ENCODE data around the gene RNF180. TPM values are rescaled to one million over a fixed set of nuclear protein-coding genes. Genes with fewer than 3 reads are reported as not detected.

RNF180 gene
- total RNA-seq: 1.0 and 1.2 TPM in 2 replicates

DNA sequence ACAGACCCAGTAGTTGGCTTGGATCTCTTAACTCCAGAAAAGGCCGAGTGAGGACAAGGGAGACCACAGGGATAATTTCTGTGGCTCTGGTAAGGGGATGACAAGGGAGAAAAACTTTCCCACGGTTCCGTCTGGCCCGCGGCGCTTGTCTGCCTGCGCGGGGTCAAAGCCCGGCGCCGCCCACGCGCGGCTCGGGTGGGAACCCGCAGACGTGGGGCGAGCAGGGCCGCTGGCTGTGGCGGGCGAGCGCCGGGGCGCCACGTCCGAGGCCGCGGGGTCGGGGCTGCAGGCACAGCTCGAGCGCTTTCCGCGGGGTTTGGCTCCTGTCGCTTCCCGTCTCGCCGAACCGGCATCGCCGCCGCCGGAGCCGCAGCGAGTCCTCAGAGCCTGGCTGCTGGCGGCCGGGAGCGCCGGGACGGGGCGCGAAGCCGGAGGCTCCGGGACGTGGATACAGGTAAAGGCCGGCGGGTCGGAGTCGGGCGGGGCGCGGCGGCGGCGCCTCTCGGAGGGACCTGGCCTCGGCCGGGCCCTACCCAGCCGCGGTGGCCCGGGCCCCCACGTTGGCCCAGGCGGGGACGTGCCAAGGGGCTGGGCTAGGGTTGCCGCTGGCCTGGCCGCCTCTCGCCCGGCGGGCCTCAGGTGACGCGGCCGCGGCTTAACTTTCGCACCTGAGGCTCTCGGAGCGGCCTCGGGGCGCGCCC, at the start of gene RNF180:
RNF180 (plus strand) TSS at position 344 of the 701 bp plus-strand sequence. CDS start 34,965 bp downstream, outside the sequence.

Other genes starting within 250 kb of the RNF180 start
- not detected in 2 replicates for gene HTR1A, start 203.4 kb upstream of the RNF180 start, total RNA-seq

Data from bronchus fibroblast of lung (primary cell).